Caco-2 (cell line): ENCODE results near the gene SERINC4. TPM values are rescaled to one million over a fixed set of nuclear protein-coding genes. Genes with fewer than 3 reads are reported as not detected.
"Not testable (repeated sequence)": the region's sequence is repeated elsewhere in the genome, so short reads cannot be mapped to it uniquely, and the experiment has no call there.

Source experiments
- BruUV-seq: library from RNA; stranded (reverse); fragments of 400-500 nt; replicated peaks from 2 replicates; lab custom pipeline; 2021; lab: Mats Ljungman, UMichigan
- CTCF ChIA-PET: fragments of 300-600 bp; sonication (Branson Sonifier 250); formaldehyde crosslinking; loops from one replicate; lab custom pipeline; 2022; ENCODE audit warnings: antibody characterized with exemption; lab: Charles Lee
- POLR2A ChIA-PET: fragments of 300-600 bp; sonication (Branson Sonifier 250); formaldehyde crosslinking; loops from one replicate; lab custom pipeline; 2022; ENCODE audit warnings: antibody characterized with exemption; lab: Charles Lee
- DNase-seq, 2 experiments: peaks; one replicate each; pipeline versions ENCODE4 v3.0.0 to v3.0.0-alpha.2; 2020 to 2022
- H3K27me3 ChIP-seq: replicated peaks from 2 replicates; pipeline ENCODE4 v1.6.0; 2011; ENCODE audit warnings: low read length; ENCODE audit not compliant: control insufficient read depth, insufficient read depth
- H3K36me3 ChIP-seq: 2 replicates; pipeline ENCODE4 v1.5.1; 2011; ENCODE audit warnings: low read length; ENCODE audit not compliant: control insufficient read depth, insufficient read depth
- H3K4me1 ChIP-seq: fragments of 250-450 bp; sonication (Bioruptor Pico); 2 replicates; pipeline ENCODE4 v1.5.1; 2020; ENCODE audit warnings: mild to moderate bottlenecking
- H3K4me3 ChIP-seq: 2 replicates; pipeline ENCODE4 v1.5.1; 2011; ENCODE audit warnings: low read depth, mild to moderate bottlenecking, control low read depth, low read length
- H3K9me3 ChIP-seq: fragments of 250-450 bp; sonication (Bioruptor Pico); 2 replicates; pipeline ENCODE4 v1.5.1; 2020; ENCODE audit warnings: mild to moderate bottlenecking, moderate library complexity
- H3K27ac Mint-ChIP-seq: one replicate; pipeline ENCODE4 v1.8.0; 2022; ENCODE audit warnings: mixed read lengths; ENCODE audit not compliant: unreplicated experiment
- H3K27me3 Mint-ChIP-seq: one replicate; pipeline ENCODE4 v1.8.0; 2022; ENCODE audit warnings: mixed read lengths; ENCODE audit not compliant: insufficient read depth, unreplicated experiment
- H3K36me3 Mint-ChIP-seq: one replicate; pipeline ENCODE4 v1.8.0; 2022; ENCODE audit warnings: mild to moderate bottlenecking, mixed read lengths; ENCODE audit not compliant: insufficient read depth, unreplicated experiment
- H3K4me1 Mint-ChIP-seq: one replicate; pipeline ENCODE4 v1.8.0; 2022; ENCODE audit warnings: low read depth, mixed read lengths; ENCODE audit not compliant: unreplicated experiment
- H3K4me3 Mint-ChIP-seq: one replicate; pipeline ENCODE4 v1.8.0; 2022; ENCODE audit warnings: mild to moderate bottlenecking, moderate library complexity, mixed read lengths; ENCODE audit not compliant: unreplicated experiment
- H3K9me3 Mint-ChIP-seq: one replicate; pipeline ENCODE4 v1.8.0; 2022; ENCODE audit warnings: mixed read lengths; ENCODE audit not compliant: unreplicated experiment
- CTCF ChIP-seq, 2 experiments: fragments of 200-600 bp in 1 of 2; IDR thresholded peaks; 1 replicate in 1 of 2; 2 replicates in 1 of 2; pipeline versions ENCODE4 v1.5.1 to v1.8.0; 2011 to 2022; ENCODE audit warnings: antibody characterized with exemption in 1 of 2, control low read depth in 1 of 2, inconsistent platforms in 1 of 2, low read depth in 1 of 2, low read length in 1 of 2, mild to moderate bottlenecking in 1 of 2, moderate library complexity in 1 of 2; ENCODE audit not compliant: insufficient read depth in 1 of 2, severe bottlenecking in 1 of 2, unreplicated experiment in 1 of 2
- intact Hi-C: fragments of 100-400 bp; cut with micrococcal nuclease; formaldehyde crosslinking; loops from one replicate; pipeline ENCODE4 v1.10.0; 2022; ENCODE audit not compliant: unreplicated experiment
- total RNA-seq: library from RNA; stranded (reverse); gene quantifications from 2 replicates; pipeline ENCODE4 v1.2.3, GENCODE V29; 2022

SERINC4 gene
- total RNA-seq, 1 experiment from 2014 or later, result 0.23 TPM

GRCh38 chr15:43829951-43830540 is 30.0 kb upstream of the SERINC4 start:
- H3K4me3 Mint-ChIP-seq, H3K4me3 ChIP-seq, H3K27ac Mint-ChIP-seq, H3K27me3 Mint-ChIP-seq, BruUV-seq, H3K9me3 Mint-ChIP-seq, CTCF ChIA-PET, H3K27me3 ChIP-seq, intact Hi-C loops, DNase-seq, POLR2A ChIA-PET, H3K36me3 ChIP-seq, H3K9me3 ChIP-seq, H3K4me1 ChIP-seq: not testable (repeated sequence)
- H3K4me1 Mint-ChIP-seq, result peaks cover 11% of the 10 kb centered on the region
- H3K36me3 Mint-ChIP-seq, result peaks cover 38% of the 10 kb centered on the region

GRCh38 chr15:43828061-43828657 is 28.1 kb upstream of the SERINC4 start:
- Mint-ChIP-seq H3K36me3 (peaks cover 42% of the 10 kb centered on the region), H3K27me3 (no peaks in the 10 kb centered on the region), H3K9me3 (no peaks in the 10 kb centered on the region), H3K4me1 (peaks cover 11% of the 10 kb centered on the region), H3K4me3 (peak overlapping the region; percentile 92), H3K27ac (no peak overlapping the region)
- H3K4me1 ChIP-seq, result 0 out of 2 replicates have a peak, but pooled peaks cover 6% of the 10 kb centered on the region
- intact Hi-C loops, result no loop called here
- DNase-seq, result no peak
- no peaks in the 10 kb centered on the region for H3K27me3 ChIP-seq
- H3K4me3 ChIP-seq, result no peak overlapping the region
- POLR2A ChIA-PET, result no interaction called here
- no peak for TF ChIP-seq CTCF (IDR thresholded peaks at IDR 0.05; ENCODE audit: insufficient read depth in 1 of 2, low read depth in 1 of 2, low read length in 1 of 2, severe bottlenecking in 1 of 2, unreplicated experiment in 1 of 2)
- H3K9me3 ChIP-seq, result no peaks in the 10 kb centered on the region
- TSS peak; percentile 34 for BruUV-seq
- CTCF ChIA-PET, result no interaction called here
- no peaks in the 10 kb centered on the region for H3K36me3 ChIP-seq

- intact Hi-C loops, result no loop called here
- peak; percentile 85 to 86 for DNase-seq
- CTCF ChIA-PET, result no interaction called here
These were observed 26.7 kb upstream of the SERINC4 start, which contains the start of gene WDR76 for GRCh38 chr15:43826508-43827341. Gene WDR76 (plus strand): TSS chr15:43827002. CDS start chr15:43827033, 31 bp downstream.

More at GRCh38 chr15:43826508-43827341, 26.7 kb upstream of the SERINC4 start, which contains the start of gene WDR76:
- POLR2A ChIA-PET, result no interaction called here
- Mint-ChIP-seq H3K36me3 (peaks cover 35% of the 10 kb centered on the region), H3K27ac (peak within 1 kb of the TSS; percentile 87), H3K4me1 (peaks cover 13% of the 10 kb centered on the region), H3K9me3 (no peaks in the 10 kb centered on the region), H3K4me3 (peak within 1 kb of the TSS; percentile 92), H3K27me3 (no peaks in the 10 kb centered on the region)
- no peaks in the 10 kb centered on the region for H3K36me3 ChIP-seq
- TF ChIP-seq CTCF (IDR thresholded peaks at IDR 0.05; ENCODE audit: insufficient read depth in 1 of 2, low read depth in 1 of 2, low read length in 1 of 2, severe bottlenecking in 1 of 2, unreplicated experiment in 1 of 2), result no peak
- H3K27me3 ChIP-seq, result no peaks in the 10 kb centered on the region
- 0 out of 2 replicates have a peak, but pooled peaks cover 6% of the 10 kb centered on the region for H3K4me1 ChIP-seq
- H3K9me3 ChIP-seq, result no peaks in the 10 kb centered on the region
- BruUV-seq, result no TSS peak
- peak within 1 kb of the TSS; percentile 59 for H3K4me3 ChIP-seq
